Measurements from ENCODE around the gene PDZRN4. TPM values are rescaled to one million over a fixed set of nuclear protein-coding genes. Genes with fewer than 3 reads are reported as not detected.

PDZRN4 gene
- total and polyA plus RNA-seq, 2 experiments from 2014 or later: 0.90 TPM; not detected in 1

GRCh38 chr12:41520869-41521268 is 332.7 kb downstream of the PDZRN4 start (continued):
- TF ChIP-seq NANOG (IDR thresholded peaks at IDR 0.05; ENCODE audit: borderline replicate concordance) (no peak), JUNB (IDR thresholded peaks at IDR 0.05; ENCODE audit: unreplicated experiment) (no peak), ZNF331 (CRISPR knock-in tag; IDR thresholded peaks at IDR 0.05; ENCODE audit: low read depth) (no peak), ETS1 (IDR thresholded peaks at IDR 0.05) (no peak), EZH2phosphoT487 (IDR thresholded peaks at IDR 0.05; ENCODE audit: unreplicated experiment) (no peak), ZNF114 (CRISPR knock-in tag; IDR thresholded peaks at IDR 0.05) (no peak), POLR2AphosphoS5 (IDR thresholded peaks at IDR 0.05; ENCODE audit: low read depth) (no peak), STAT1 (IDR thresholded peaks at IDR 0.05; ENCODE audit: unreplicated experiment) (no peak), CREB1 (CRISPR knock-in tag; IDR thresholded peaks at IDR 0.05; ENCODE audit: low read depth) (no peak)

GRCh38 chr12:41521872-41522379 is 333.8 kb downstream of the PDZRN4 start:
- no peak overlapping the region for H3K27ac ChIP-seq (ENCODE audit: low read depth)
- no peak for TF ChIP-seq ZNF462 (CRISPR knock-in tag; IDR thresholded peaks at IDR 0.05)
- no peak for TF ChIP-seq EZH2 (IDR thresholded peaks at IDR 0.05; ENCODE audit: low read depth, unreplicated experiment)
- no peak for TF ChIP-seq JUNB (IDR thresholded peaks at IDR 0.05; ENCODE audit: unreplicated experiment)
- no peak for TF ChIP-seq ZNF331 (CRISPR knock-in tag; IDR thresholded peaks at IDR 0.05; ENCODE audit: low read depth)
- TF ChIP-seq REST (IDR thresholded peaks at IDR 0.05; ENCODE audit: unreplicated experiment): no peak
- Mint-ChIP-seq H3K4me1 (peaks cover 12% of the 10 kb centered on the region), H3K4me3 (no peak overlapping the region), H3K27me3 (ENCODE audit: insufficient read depth, low read depth, poor library complexity) (peaks cover 2% of the 10 kb centered on the region), H3K9me3 (no peaks in the 10 kb centered on the region), H3K27ac (no peak overlapping the region), H3K36me3 (ENCODE audit: low read depth) (no peaks in the 10 kb centered on the region)
- H3K4me1 ChIP-seq (ENCODE audit: insufficient read depth): peaks cover 8% of the 10 kb centered on the region
- H3K27me3 ChIP-seq (ENCODE audit: insufficient read depth): no peaks in the 10 kb centered on the region
- no peaks in the 10 kb centered on the region for H3K36me3 ChIP-seq (ENCODE audit: insufficient read depth)
- no peaks in the 10 kb centered on the region for H3F3A ChIP-seq (replicated peaks; ENCODE audit: low read depth)
- H3K79me2 ChIP-seq (replicated peaks; ENCODE audit: insufficient read depth): no peaks in the 10 kb centered on the region
- no peak overlapping the region for H3K4me2 ChIP-seq
- no peak overlapping the region for H2AFZ ChIP-seq
- H4K20me1 ChIP-seq (replicated peaks; ENCODE audit: insufficient read depth): no peaks in the 10 kb centered on the region
- no peaks in the 10 kb centered on the region for H3K9me2 ChIP-seq (ENCODE audit: insufficient read depth)
- ATAC-seq (no peak), DNase-seq (ENCODE audit: low spot score) (no peak)
- H3K4me3 ChIP-seq: no peak overlapping the region
